ENCODE measurements around the gene MED22.
"Not testable (repeated sequence)": the region's sequence is repeated elsewhere in the genome, so short reads cannot be mapped to it uniquely, and the experiment has no call there.

Gene MED22

GRCh38 chr9:133327834-133328484, 20.0 kb downstream of the MED22 start:
- ATAC-seq, result peak; percentile 14
- TF ChIP-seq RARB (CRISPR knock-in tag; IDR thresholded peaks at IDR 0.05) (no peak), PPARA (CRISPR knock-in tag; IDR thresholded peaks at IDR 0.05; ENCODE audit: borderline replicate concordance) (no peak), ZFP30 (CRISPR knock-in tag; IDR thresholded peaks at IDR 0.05) (no peak), CREB5 (CRISPR knock-in tag; IDR thresholded peaks at IDR 0.05; ENCODE audit: low read depth) (no peak), BACH2 (CRISPR knock-in tag; IDR thresholded peaks at IDR 0.05; ENCODE audit: borderline replicate concordance) (no peak)

- not testable (repeated sequence) for ATAC-seq
Observed at GRCh38 chr9:133327021-133327420, 20.9 kb downstream of the MED22 start.

- ATAC-seq, result no peak
Observed at GRCh38 chr9:133323991-133324703, 23.8 kb downstream of the MED22 start.

More at GRCh38 chr9:133323991-133324703, 23.8 kb downstream of the MED22 start:
- TF ChIP-seq ISL1 (CRISPR knock-in tag; IDR thresholded peaks at IDR 0.05) (no peak), TOX (CRISPR knock-in tag; IDR thresholded peaks at IDR 0.05; ENCODE audit: borderline replicate concordance) (no peak), ESRRG (CRISPR knock-in tag; IDR thresholded peaks at IDR 0.05) (no peak), ZNF70 (CRISPR knock-in tag; IDR thresholded peaks at IDR 0.05) (no peak), TCF4 (CRISPR knock-in tag; IDR thresholded peaks at IDR 0.05; ENCODE audit: borderline replicate concordance) (no peak), SNAI2 (CRISPR knock-in tag; IDR thresholded peaks at IDR 0.05) (no peak), CREB5 (CRISPR knock-in tag; IDR thresholded peaks at IDR 0.05; ENCODE audit: low read depth) (no peak), TSHZ2 (CRISPR knock-in tag; IDR thresholded peaks at IDR 0.05) (no peak), ZNF565 (CRISPR knock-in tag; conservative IDR thresholded peaks at IDR 0.05; ENCODE audit: low read depth) (no peak), ZFP30 (CRISPR knock-in tag; IDR thresholded peaks at IDR 0.05) (no peak), ZFP3 (CRISPR knock-in tag; IDR thresholded peaks at IDR 0.05) (no peak), OSR1 (CRISPR knock-in tag; IDR thresholded peaks at IDR 0.05) (no peak), ZC3H10 (CRISPR knock-in tag; IDR thresholded peaks at IDR 0.05) (no peak), GLIS3 (CRISPR knock-in tag; IDR thresholded peaks at IDR 0.05) (no peak), POU6F1 (CRISPR knock-in tag; IDR thresholded peaks at IDR 0.05; ENCODE audit: borderline replicate concordance, low read depth) (no peak), BACH2 (CRISPR knock-in tag; IDR thresholded peaks at IDR 0.05; ENCODE audit: borderline replicate concordance) (no peak), ZNF8 (CRISPR knock-in tag; IDR thresholded peaks at IDR 0.05) (no peak), ARNTL (CRISPR knock-in tag; IDR thresholded peaks at IDR 0.05; ENCODE audit: borderline replicate concordance, low read depth) (no peak)
